Activated T-cell treated with anti-CD3 and anti-CD28 coated beads for 1 hour (primary cell): ENCODE results near the gene KIF6.

ENCODE experiments used
- DNase-seq: peaks from one replicate; pipeline ENCODE4 v3.0.0-alpha.2; 2020; ENCODE audit warnings: low read depth

The KIF6 gene

GRCh38 chr6:39446909-39447308 lies 278.3 kb downstream of the KIF6 start:
- no peak for DNase-seq

- DNase-seq, result no peak
These were observed 279.5 kb downstream of the KIF6 start for GRCh38 chr6:39445667-39446066.

GRCh38 chr6:39444479-39445019 lies 280.7 kb downstream of the KIF6 start:
- DNase-seq, result no peak

GRCh38 chr6:39441986-39442385 lies 283.2 kb downstream of the KIF6 start:
- DNase-seq, result no peak

GRCh38 chr6:39441301-39441700 lies 283.9 kb downstream of the KIF6 start:
- no peak for DNase-seq

GRCh38 chr6:39440039-39440426 lies 285.2 kb downstream of the KIF6 start:
- DNase-seq, result no peak

- DNase-seq, result no peak
These were observed 285.7 kb downstream of the KIF6 start for GRCh38 chr6:39439342-39440038.

GRCh38 chr6:39433630-39434029 lies 291.6 kb downstream of the KIF6 start:
- no peak for DNase-seq

GRCh38 chr6:39432330-39433025 lies 292.7 kb downstream of the KIF6 start:
- no peak for DNase-seq

GRCh38 chr6:39430871-39431523 lies 294.2 kb downstream of the KIF6 start:
- DNase-seq, result no peak

- no peak for DNase-seq
These were observed 294.8 kb downstream of the KIF6 start for GRCh38 chr6:39430446-39430845.

- DNase-seq, result no peak
These were observed 296.4 kb downstream of the KIF6 start for GRCh38 chr6:39428816-39429215.

- no peak for DNase-seq
These were observed 297.1 kb downstream of the KIF6 start for GRCh38 chr6:39428152-39428551.

GRCh38 chr6:39426073-39426456 lies 299.1 kb downstream of the KIF6 start:
- DNase-seq, result no peak

- no peak for DNase-seq
These were observed 299.7 kb downstream of the KIF6 start for GRCh38 chr6:39425346-39426072.

GRCh38 chr6:39424831-39425230 lies 300.4 kb downstream of the KIF6 start:
- DNase-seq, result no peak

GRCh38 chr6:39422238-39422637 lies 303.0 kb downstream of the KIF6 start:
- no peak for DNase-seq

GRCh38 chr6:39421383-39422225 lies 303.6 kb downstream of the KIF6 start:
- DNase-seq, result no peak

GRCh38 chr6:39420300-39421265 lies 304.6 kb downstream of the KIF6 start:
- DNase-seq, result no peak

- no peak for DNase-seq
These were observed 305.6 kb downstream of the KIF6 start for GRCh38 chr6:39419607-39420006.
